GM18511 (cell line): ENCODE measurements around the gene TWSG1.
"Not testable (repeated sequence)": the region's sequence is repeated elsewhere in the genome, so short reads cannot be mapped to it uniquely, and the experiment has no call there.

Experiments
- ATAC-seq: cut with Tn5 transposase; IDR thresholded peaks from one replicate; pipeline ENCODE4 v1.9.1; 2021; ENCODE audit warnings: mild to moderate bottlenecking, moderate library complexity; ENCODE audit not compliant: unreplicated experiment

Gene TWSG1

GRCh38 chr18:9449600-9450414, 115.2 kb downstream of the TWSG1 start:
- ATAC-seq: no peak

- not testable (repeated sequence) for ATAC-seq
These were observed 116.3 kb downstream of the TWSG1 start for GRCh38 chr18:9450920-9451319.
